GM23338 (cell line): Measurements from ENCODE around the gene TDRD1.

ENCODE experiments used
- CREB1 ChIP-seq: fragments of 250-450 bp; sonication (Bioruptor Pico); IDR thresholded peaks from 2 replicates; pipeline ENCODE4 v1.5.0; 2020; ENCODE audit warnings: low read depth, mild to moderate bottlenecking, moderate library complexity
- EZH2 ChIP-seq: fragments of 200-600 bp; sonication (generic); IDR thresholded peaks from one replicate; pipeline ENCODE4 v1.8.0; 2017; ENCODE audit warnings: antibody characterized with exemption, mild to moderate bottlenecking, low read depth; ENCODE audit not compliant: unreplicated experiment
- EZH2phosphoT487 ChIP-seq: fragments of 200-600 bp; sonication (generic); IDR thresholded peaks from one replicate; pipeline ENCODE4 v1.8.1; 2018; ENCODE audit warnings: antibody characterized with exemption; ENCODE audit not compliant: unreplicated experiment
- JUNB ChIP-seq: IDR thresholded peaks from one replicate; pipeline ENCODE4 v1.6.1; 2016; ENCODE audit warnings: antibody characterized with exemption; ENCODE audit not compliant: unreplicated experiment
- POLR2AphosphoS5 ChIP-seq: IDR thresholded peaks from 2 replicates; pipeline ENCODE4 v1.6.1; 2016; ENCODE audit warnings: antibody characterized with exemption, low read depth
- ZNF114 ChIP-seq: fragments of 250-450 bp; sonication (Bioruptor Pico); IDR thresholded peaks from 2 replicates; pipeline ENCODE4 v1.5.0; 2020; ENCODE audit warnings: mild to moderate bottlenecking, moderate library complexity
- TF ChIP-seq, protein P1 (sequence below), 2 experiments: fragments of 200-600 bp in 1 of 2; sonication (generic) in 1 of 2; conservative IDR thresholded peaks; 2 replicates each; pipeline versions ENCODE4 v1.5.1 to v1.6.1; 2016 to 2017; ENCODE audit warnings: antibody characterized with exemption in 2 of 2, low read depth in 2 of 2, mild to moderate bottlenecking in 2 of 2, moderate library complexity in 1 of 2
- TF ChIP-seq, protein P2 (sequence below): IDR thresholded peaks from 2 replicates; pipeline ENCODE4 v1.6.1; 2016; ENCODE audit warnings: antibody characterized with exemption
- TF ChIP-seq, protein P3 (sequence below): IDR thresholded peaks from one replicate; pipeline ENCODE4 v1.6.1; 2018; ENCODE audit warnings: antibody characterized with exemption; ENCODE audit not compliant: unreplicated experiment
- TF ChIP-seq, protein P4 (sequence below): fragments of 250-450 bp; sonication (Bioruptor Pico); IDR thresholded peaks from 2 replicates; pipeline ENCODE4 v1.5.0; 2020; ENCODE audit warnings: mild to moderate bottlenecking, moderate library complexity

DNA sequence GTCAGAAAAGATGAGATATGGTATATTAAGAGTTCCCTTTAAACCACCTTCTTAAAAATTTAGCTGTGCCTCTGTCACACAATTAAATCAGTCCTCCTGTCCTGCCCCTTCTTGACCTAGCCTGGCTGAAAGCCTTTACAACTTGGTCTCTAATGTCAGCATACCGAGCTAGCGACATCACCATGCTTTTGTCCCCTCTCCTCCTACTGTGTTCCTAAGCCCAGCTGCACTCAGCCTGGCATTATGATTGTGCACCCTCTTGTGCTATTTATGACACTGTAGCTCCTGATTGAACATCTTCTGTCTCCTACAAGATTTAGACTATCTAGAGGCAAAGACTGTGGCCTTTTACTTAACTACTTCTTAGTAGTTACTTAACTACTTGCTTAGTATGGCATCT is 29.2 kb downstream of the TDRD1 start:
- TF ChIP-seq, protein P1, sequence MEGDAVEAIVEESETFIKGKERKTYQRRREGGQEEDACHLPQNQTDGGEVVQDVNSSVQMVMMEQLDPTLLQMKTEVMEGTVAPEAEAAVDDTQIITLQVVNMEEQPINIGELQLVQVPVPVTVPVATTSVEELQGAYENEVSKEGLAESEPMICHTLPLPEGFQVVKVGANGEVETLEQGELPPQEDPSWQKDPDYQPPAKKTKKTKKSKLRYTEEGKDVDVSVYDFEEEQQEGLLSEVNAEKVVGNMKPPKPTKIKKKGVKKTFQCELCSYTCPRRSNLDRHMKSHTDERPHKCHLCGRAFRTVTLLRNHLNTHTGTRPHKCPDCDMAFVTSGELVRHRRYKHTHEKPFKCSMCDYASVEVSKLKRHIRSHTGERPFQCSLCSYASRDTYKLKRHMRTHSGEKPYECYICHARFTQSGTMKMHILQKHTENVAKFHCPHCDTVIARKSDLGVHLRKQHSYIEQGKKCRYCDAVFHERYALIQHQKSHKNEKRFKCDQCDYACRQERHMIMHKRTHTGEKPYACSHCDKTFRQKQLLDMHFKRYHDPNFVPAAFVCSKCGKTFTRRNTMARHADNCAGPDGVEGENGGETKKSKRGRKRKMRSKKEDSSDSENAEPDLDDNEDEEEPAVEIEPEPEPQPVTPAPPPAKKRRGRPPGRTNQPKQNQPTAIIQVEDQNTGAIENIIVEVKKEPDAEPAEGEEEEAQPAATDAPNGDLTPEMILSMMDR (conservative IDR thresholded peaks at IDR 0.05; ENCODE audit: low read depth in 2 of 2) = no peak
- TF ChIP-seq POLR2AphosphoS5 = no peak
- TF ChIP-seq, protein P2, sequence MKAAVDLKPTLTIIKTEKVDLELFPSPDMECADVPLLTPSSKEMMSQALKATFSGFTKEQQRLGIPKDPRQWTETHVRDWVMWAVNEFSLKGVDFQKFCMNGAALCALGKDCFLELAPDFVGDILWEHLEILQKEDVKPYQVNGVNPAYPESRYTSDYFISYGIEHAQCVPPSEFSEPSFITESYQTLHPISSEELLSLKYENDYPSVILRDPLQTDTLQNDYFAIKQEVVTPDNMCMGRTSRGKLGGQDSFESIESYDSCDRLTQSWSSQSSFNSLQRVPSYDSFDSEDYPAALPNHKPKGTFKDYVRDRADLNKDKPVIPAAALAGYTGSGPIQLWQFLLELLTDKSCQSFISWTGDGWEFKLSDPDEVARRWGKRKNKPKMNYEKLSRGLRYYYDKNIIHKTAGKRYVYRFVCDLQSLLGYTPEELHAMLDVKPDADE = no peak
- TF ChIP-seq, protein P3, sequence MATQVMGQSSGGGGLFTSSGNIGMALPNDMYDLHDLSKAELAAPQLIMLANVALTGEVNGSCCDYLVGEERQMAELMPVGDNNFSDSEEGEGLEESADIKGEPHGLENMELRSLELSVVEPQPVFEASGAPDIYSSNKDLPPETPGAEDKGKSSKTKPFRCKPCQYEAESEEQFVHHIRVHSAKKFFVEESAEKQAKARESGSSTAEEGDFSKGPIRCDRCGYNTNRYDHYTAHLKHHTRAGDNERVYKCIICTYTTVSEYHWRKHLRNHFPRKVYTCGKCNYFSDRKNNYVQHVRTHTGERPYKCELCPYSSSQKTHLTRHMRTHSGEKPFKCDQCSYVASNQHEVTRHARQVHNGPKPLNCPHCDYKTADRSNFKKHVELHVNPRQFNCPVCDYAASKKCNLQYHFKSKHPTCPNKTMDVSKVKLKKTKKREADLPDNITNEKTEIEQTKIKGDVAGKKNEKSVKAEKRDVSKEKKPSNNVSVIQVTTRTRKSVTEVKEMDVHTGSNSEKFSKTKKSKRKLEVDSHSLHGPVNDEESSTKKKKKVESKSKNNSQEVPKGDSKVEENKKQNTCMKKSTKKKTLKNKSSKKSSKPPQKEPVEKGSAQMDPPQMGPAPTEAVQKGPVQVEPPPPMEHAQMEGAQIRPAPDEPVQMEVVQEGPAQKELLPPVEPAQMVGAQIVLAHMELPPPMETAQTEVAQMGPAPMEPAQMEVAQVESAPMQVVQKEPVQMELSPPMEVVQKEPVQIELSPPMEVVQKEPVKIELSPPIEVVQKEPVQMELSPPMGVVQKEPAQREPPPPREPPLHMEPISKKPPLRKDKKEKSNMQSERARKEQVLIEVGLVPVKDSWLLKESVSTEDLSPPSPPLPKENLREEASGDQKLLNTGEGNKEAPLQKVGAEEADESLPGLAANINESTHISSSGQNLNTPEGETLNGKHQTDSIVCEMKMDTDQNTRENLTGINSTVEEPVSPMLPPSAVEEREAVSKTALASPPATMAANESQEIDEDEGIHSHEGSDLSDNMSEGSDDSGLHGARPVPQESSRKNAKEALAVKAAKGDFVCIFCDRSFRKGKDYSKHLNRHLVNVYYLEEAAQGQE = no peak
- no peak for TF ChIP-seq ZNF114
- no peak for TF ChIP-seq JUNB
- TF ChIP-seq EZH2 = no peak
- no peak for TF ChIP-seq EZH2phosphoT487
- TF ChIP-seq CREB1 (CRISPR knock-in tag) = no peak
- TF ChIP-seq, protein P4, sequence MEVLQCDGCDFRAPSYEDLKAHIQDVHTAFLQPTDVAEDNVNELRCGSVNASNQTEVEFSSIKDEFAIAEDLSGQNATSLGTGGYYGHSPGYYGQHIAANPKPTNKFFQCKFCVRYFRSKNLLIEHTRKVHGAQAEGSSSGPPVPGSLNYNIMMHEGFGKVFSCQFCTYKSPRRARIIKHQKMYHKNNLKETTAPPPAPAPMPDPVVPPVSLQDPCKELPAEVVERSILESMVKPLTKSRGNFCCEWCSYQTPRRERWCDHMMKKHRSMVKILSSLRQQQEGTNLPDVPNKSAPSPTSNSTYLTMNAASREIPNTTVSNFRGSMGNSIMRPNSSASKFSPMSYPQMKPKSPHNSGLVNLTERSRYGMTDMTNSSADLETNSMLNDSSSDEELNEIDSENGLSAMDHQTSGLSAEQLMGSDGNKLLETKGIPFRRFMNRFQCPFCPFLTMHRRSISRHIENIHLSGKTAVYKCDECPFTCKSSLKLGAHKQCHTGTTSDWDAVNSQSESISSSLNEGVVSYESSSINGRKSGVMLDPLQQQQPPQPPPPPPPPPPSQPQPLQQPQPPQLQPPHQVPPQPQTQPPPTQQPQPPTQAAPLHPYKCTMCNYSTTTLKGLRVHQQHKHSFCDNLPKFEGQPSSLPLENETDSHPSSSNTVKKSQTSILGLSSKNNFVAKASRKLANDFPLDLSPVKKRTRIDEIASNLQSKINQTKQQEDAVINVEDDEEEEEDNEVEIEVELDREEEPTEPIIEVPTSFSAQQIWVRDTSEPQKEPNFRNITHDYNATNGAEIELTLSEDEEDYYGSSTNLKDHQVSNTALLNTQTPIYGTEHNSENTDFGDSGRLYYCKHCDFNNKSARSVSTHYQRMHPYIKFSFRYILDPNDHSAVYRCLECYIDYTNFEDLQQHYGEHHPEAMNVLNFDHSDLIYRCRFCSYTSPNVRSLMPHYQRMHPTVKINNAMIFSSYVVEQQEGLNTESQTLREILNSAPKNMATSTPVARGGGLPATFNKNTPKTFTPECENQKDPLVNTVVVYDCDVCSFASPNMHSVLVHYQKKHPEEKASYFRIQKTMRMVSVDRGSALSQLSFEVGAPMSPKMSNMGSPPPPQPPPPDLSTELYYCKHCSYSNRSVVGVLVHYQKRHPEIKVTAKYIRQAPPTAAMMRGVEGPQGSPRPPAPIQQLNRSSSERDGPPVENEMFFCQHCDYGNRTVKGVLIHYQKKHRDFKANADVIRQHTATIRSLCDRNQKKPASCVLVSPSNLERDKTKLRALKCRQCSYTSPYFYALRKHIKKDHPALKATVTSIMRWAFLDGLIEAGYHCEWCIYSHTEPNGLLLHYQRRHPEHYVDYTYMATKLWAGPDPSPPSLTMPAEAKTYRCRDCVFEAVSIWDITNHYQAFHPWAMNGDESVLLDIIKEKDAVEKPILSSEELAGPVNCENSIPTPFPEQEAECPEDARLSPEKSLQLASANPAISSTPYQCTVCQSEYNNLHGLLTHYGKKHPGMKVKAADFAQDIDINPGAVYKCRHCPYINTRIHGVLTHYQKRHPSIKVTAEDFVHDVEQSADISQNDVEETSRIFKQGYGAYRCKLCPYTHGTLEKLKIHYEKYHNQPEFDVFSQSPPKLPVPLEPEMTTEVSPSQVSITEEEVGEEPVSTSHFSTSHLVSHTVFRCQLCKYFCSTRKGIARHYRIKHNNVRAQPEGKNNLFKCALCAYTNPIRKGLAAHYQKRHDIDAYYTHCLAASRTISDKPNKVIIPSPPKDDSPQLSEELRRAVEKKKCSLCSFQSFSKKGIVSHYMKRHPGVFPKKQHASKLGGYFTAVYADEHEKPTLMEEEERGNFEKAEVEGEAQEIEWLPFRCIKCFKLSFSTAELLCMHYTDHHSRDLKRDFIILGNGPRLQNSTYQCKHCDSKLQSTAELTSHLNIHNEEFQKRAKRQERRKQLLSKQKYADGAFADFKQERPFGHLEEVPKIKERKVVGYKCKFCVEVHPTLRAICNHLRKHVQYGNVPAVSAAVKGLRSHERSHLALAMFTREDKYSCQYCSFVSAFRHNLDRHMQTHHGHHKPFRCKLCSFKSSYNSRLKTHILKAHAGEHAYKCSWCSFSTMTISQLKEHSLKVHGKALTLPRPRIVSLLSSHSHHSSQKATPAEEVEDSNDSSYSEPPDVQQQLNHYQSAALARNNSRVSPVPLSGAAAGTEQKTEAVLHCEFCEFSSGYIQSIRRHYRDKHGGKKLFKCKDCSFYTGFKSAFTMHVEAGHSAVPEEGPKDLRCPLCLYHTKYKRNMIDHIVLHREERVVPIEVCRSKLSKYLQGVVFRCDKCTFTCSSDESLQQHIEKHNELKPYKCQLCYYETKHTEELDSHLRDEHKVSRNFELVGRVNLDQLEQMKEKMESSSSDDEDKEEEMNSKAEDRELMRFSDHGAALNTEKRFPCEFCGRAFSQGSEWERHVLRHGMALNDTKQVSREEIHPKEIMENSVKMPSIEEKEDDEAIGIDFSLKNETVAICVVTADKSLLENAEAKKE = no peak
